Chondrocyte (in vitro differentiated cells): ENCODE data around the gene SKAP1. TPM values are rescaled to one million over a fixed set of nuclear protein-coding genes. Genes with fewer than 3 reads are reported as not detected.
A peak's percentile ranks its signal among the peaks of the same experiment; 100 is the strongest.

Experiments
- DNase-seq: peaks from one replicate; pipeline ENCODE4 v3.0.0; 2021; ENCODE audit warnings: mixed read lengths, low spot score
- H3K27ac Mint-ChIP-seq: one replicate; pipeline ENCODE4 v1.8.0; 2021; ENCODE audit warnings: mild to moderate bottlenecking, moderate library complexity, mixed read lengths; ENCODE audit not compliant: unreplicated experiment
- H3K27me3 Mint-ChIP-seq: 2 replicates; pipeline ENCODE4 v1.8.0; 2021; ENCODE audit warnings: low read depth, mixed read lengths
- H3K36me3 Mint-ChIP-seq: 2 replicates; pipeline ENCODE4 v1.8.0; 2021; ENCODE audit warnings: low read depth, mixed read lengths
- H3K4me1 Mint-ChIP-seq: 2 replicates; pipeline ENCODE4 v1.8.0; 2021; ENCODE audit warnings: low read depth, mild to moderate bottlenecking, mixed read lengths
- H3K4me3 Mint-ChIP-seq: one replicate; pipeline ENCODE4 v1.8.0; 2021; ENCODE audit warnings: mild to moderate bottlenecking, moderate library complexity, mixed read lengths; ENCODE audit not compliant: unreplicated experiment
- H3K9me3 Mint-ChIP-seq: 2 replicates; pipeline ENCODE4 v1.8.0; 2021; ENCODE audit warnings: low read depth, mixed read lengths
- total RNA-seq: library from RNA; stranded (reverse); gene quantifications from 3 replicates; pipeline ENCODE4 v1.2.1, GENCODE V29; 2021
- TF ChIP-seq, protein P1 (sequence below): fragments of 200-600 bp; sonication (generic); IDR thresholded peaks from 2 replicates; pipeline ENCODE4 v1.5.0; 2021; ENCODE audit warnings: antibody characterized with exemption, mild to moderate bottlenecking, moderate library complexity

The SKAP1 gene
- total RNA-seq, 1 donor from 2014 or later = not detected

GRCh38 chr17:48219617-48220016, 210.4 kb downstream of the SKAP1 start:
- Mint-ChIP-seq H3K27me3 (peaks cover 70% of the 10 kb centered on the region), H3K27ac (no peak overlapping the region), H3K4me1 (no peaks in the 10 kb centered on the region), H3K4me3 (no peak overlapping the region), H3K36me3 (no peaks in the 10 kb centered on the region), H3K9me3 (no peaks in the 10 kb centered on the region)
- TF ChIP-seq, protein P1, sequence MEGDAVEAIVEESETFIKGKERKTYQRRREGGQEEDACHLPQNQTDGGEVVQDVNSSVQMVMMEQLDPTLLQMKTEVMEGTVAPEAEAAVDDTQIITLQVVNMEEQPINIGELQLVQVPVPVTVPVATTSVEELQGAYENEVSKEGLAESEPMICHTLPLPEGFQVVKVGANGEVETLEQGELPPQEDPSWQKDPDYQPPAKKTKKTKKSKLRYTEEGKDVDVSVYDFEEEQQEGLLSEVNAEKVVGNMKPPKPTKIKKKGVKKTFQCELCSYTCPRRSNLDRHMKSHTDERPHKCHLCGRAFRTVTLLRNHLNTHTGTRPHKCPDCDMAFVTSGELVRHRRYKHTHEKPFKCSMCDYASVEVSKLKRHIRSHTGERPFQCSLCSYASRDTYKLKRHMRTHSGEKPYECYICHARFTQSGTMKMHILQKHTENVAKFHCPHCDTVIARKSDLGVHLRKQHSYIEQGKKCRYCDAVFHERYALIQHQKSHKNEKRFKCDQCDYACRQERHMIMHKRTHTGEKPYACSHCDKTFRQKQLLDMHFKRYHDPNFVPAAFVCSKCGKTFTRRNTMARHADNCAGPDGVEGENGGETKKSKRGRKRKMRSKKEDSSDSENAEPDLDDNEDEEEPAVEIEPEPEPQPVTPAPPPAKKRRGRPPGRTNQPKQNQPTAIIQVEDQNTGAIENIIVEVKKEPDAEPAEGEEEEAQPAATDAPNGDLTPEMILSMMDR = no peak
- DNase-seq = no peak

DNA sequence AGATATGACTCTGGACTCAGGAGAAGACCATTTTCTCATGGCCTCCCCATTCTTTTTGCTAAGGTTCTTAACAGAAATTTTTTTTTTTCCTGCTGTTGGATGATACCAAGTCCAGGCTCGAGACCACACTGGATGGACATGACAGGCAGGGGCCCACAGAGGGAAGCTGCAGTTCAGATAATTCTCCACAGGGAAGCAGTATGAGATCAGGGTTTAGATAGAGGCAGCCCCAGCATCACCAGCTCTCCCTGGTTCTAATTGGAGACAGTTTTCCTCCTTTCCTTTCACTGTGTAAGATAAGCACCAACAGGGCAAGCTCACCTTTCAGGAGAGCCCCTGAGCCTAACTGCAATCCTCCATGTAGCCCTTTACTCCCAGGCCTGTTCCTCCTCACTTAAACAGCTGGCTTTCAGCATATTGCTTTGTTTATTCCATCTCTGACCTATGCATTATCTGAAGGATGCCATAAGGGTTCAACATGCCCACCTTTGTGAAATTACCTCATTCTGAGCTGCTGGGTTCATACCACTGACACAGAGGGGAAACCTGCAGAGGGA, 214.4 kb downstream of the SKAP1 start:
- TF ChIP-seq, protein P1 = peak; percentile 54
- Mint-ChIP-seq H3K27ac (no peak overlapping the region), H3K4me1 (no peaks in the 10 kb centered on the region), H3K4me3 (no peak overlapping the region), H3K9me3 (no peaks in the 10 kb centered on the region), H3K27me3 (peaks cover 74% of the 10 kb centered on the region), H3K36me3 (no peaks in the 10 kb centered on the region)
- DNase-seq = no peak

- Mint-ChIP-seq H3K27me3 (peaks cover 74% of the 10 kb centered on the region), H3K36me3 (no peaks in the 10 kb centered on the region), H3K4me1 (no peaks in the 10 kb centered on the region), H3K4me3 (no peak overlapping the region), H3K9me3 (no peaks in the 10 kb centered on the region), H3K27ac (no peak overlapping the region)
- no peak for DNase-seq
- TF ChIP-seq, protein P1 = no peak
Measured at GRCh38 chr17:48213797-48214196, 216.2 kb downstream of the SKAP1 start.

GRCh38 chr17:48211787-48212186, 218.2 kb downstream of the SKAP1 start:
- TF ChIP-seq, protein P1 = no peak
- Mint-ChIP-seq H3K4me1 (no peaks in the 10 kb centered on the region), H3K27ac (no peak overlapping the region), H3K36me3 (no peaks in the 10 kb centered on the region), H3K4me3 (no peak overlapping the region), H3K9me3 (no peaks in the 10 kb centered on the region), H3K27me3 (peaks cover 69% of the 10 kb centered on the region)
- DNase-seq = no peak

- no peaks in the 10 kb centered on the region for H3K4me1 Mint-ChIP-seq
- peaks cover 62% of the 10 kb centered on the region for H3K27me3 Mint-ChIP-seq
- TF ChIP-seq, protein P1 = no peak
- H3K36me3 Mint-ChIP-seq = no peaks in the 10 kb centered on the region
- H3K9me3 Mint-ChIP-seq = no peaks in the 10 kb centered on the region
- H3K27ac Mint-ChIP-seq = no peak overlapping the region
- no peak overlapping the region for H3K4me3 Mint-ChIP-seq
- DNase-seq = no peak
Measured at GRCh38 chr17:48211011-48211410, 219.0 kb downstream of the SKAP1 start.
